SK-N-MC (cell line): ENCODE measurements around the gene ZNF628.

Source experiments
- EZH2 ChIP-seq: fragments of 200-600 bp; sonication (generic); IDR thresholded peaks from one replicate; pipeline ENCODE4 v1.6.1; 2017; ENCODE audit warnings: antibody characterized with exemption
- POLR2AphosphoS5 ChIP-seq: IDR thresholded peaks from 2 replicates; pipeline ENCODE4 v1.6.1; 2012; ENCODE audit warnings: mild to moderate bottlenecking, low read depth, low read length, borderline replicate concordance

- TF ChIP-seq EZH2 = no peak
- no peak for TF ChIP-seq POLR2AphosphoS5
Measured at GRCh38 chr19:55436847-55437246, 39.6 kb upstream of the ZNF628 start.
